RWPE1 (cell line): ENCODE measurements around the gene COPE.

Source experiments
- CTCF ChIA-PET: fragments of 350-600 bp; sonication (Branson Sonifier 250); formaldehyde crosslinking; extraction: SDS; loops from one replicate; lab custom pipeline; 2021; lab: Yijun Ruan, JAX
- POLR2A ChIA-PET: fragments of 400-600 bp; formaldehyde crosslinking; extraction: SDS; loops from one replicate; lab custom pipeline; 2020; ENCODE audit warnings: antibody characterized with exemption; ENCODE audit not compliant: low non-redundant PET; lab: Yijun Ruan, JAX
- DNase-seq: peaks from one replicate; pipeline ENCODE4 v3.0.0; 2012; ENCODE audit warnings: low spot score
- H3K27ac ChIP-seq: fragments of 450-650 bp; 2 replicates; pipeline ENCODE4 v1.5.1; 2017
- CTCF ChIP-seq: fragments of 450-650 bp; conservative IDR thresholded peaks from 2 replicates; pipeline ENCODE4 v1.5.1; 2017; ENCODE audit warnings: low read depth, mild to moderate bottlenecking

Gene COPE

DNA sequence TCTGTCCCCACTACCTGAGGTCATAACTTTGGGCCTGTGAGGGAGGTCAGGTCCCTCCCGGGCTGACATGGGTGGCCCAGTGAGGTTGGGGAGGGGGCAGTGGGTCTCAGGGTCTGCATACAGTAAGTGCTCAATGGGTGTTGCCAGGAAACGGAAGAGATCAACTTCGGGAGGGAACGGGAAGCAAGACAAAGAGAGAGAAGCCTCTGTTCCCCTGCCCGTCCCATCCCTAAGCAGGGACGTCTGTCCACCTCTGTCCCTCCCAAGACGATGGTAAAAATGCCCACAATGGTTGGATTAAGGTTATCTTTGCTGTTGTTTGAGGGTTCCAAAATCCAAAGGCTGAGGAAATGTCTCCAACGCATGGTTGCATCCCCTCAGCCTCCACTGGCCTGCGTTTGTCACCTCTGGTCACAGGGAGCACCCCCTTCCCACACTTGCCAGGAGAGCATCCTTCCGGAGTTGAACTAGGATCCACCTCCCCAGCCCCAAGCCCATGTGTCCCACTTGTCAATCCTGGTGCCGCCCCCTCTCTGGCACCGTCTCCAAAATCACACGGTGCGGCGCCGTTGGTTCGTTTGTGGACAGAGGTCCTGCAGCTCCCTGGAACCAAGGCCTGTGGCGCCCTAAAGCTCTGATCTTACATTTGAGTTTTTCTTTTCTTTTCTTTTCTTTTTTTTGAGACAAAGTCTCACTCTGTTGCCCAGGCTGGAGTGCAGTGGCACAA, 22.6 kb upstream of the COPE start:
- ChIA-PET POLR2A (no interaction called here), CTCF (interaction anchor here (0.6 kb wide), 1 partner anchor 45 kb away, joined by 3 read pairs; no protein-coding TSS in a partner anchor)
- H3K27ac ChIP-seq = peak overlapping the region; percentile 89
- DNase-seq = no peak
- no peak for TF ChIP-seq CTCF

- POLR2A ChIA-PET = no interaction called here
- peak within 1 kb of the TSS; percentile 89 for H3K27ac ChIP-seq
- CTCF ChIA-PET = interaction anchor here (0.5 to 2.4 kb wide), 3 partner anchors 46 to 338 kb away, joined by 3 to 8 read pairs (median 6); no protein-coding TSS in a partner anchor
- peak; percentile 89 for TF ChIP-seq CTCF
- DNase-seq = peak; percentile 92
Observed at GRCh38 chr19:18940769-18941627, 21.8 kb upstream of the COPE start, which contains the start of gene HOMER3. Gene HOMER3 (minus strand): TSS chr19:18941217. CDS start chr19:18938982, 2,235 bp downstream.

DNA sequence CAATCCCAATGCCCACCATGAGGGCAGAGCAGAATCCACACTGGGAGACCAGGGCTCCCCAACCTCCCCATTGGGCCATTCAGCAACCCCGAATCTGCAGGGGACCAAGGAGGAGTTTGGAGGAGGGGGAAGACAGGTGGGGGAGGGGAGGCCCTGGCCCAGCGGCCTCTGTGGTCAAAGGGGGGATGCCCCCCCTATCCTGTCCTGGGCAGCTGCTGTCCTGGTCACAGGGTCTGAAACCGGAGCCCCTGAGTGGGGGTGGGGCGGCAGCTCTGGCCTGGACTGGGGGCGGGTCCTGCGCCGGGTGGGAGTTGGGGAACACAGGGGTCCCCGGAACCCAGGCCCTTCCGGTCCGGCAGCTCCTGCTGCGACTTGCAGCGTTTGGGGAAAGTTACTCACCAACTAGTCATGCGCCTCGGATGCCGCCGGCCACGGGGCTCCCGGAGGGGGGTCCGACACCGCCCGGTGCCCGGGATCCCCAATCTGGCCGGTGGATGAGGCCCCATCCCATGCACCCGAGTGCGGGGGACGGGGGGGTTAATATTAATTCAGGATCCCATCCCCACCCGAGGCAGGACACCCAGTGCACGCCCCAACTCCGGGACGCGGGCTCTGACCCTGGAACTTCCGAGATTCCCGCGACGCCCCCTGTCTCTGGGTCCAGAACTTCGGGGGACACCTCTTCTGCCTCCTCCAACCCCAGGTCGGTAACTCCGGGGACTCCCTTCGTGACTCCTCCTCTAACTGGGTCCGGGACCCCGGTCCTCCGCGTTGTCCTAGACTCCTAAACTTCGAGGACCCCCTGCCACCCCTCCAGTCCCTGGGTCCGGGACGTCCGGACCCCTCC, 21.0 kb upstream of the COPE start:
- no peak for TF ChIP-seq CTCF
- ChIA-PET POLR2A (no interaction called here), CTCF (interaction anchor here (0.5 to 2.4 kb wide), 6 partner anchors 20 to 337 kb away, joined by 3 to 8 read pairs (median 3); partner anchors contain the start of gene DDX49)
- peak overlapping the region; percentile 89 for H3K27ac ChIP-seq
- DNase-seq = peak; percentile 84

DNA sequence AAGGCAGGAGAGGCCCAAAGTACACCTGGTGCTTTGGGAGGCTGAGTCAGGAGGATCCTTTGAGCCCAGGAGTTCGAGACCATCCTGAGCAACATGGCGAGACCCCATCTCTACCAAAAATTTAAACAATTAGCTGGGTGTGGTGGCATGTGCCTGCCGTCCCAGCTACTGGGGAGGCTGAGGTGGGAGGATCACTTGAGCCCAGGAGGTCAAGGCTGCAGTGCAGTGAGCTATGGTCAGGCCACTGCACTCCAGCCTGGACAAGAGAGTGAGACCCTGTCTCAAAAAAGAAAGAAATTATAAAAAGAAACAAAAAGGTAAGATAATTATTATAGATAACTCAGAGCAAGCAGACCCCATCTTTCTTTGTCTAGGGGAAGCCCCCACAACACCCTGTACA, 20.0 kb upstream of the COPE start:
- H3K27ac ChIP-seq = peak overlapping the region; percentile 89
- CTCF ChIA-PET = interaction anchor here (0.7 to 2.4 kb wide), 2 partner anchors 48 to 488 kb away, joined by 3 to 8 read pairs; no protein-coding TSS in a partner anchor
- TF ChIP-seq CTCF = no peak
- DNase-seq = no peak
- POLR2A ChIA-PET = interaction anchor here (0.6 to 0.8 kb wide), 2 partner anchors 11 to 191 kb away, joined by 5 to 6 read pairs; no protein-coding TSS in a partner anchor

GRCh38 chr19:18933297-18933696, 14.1 kb upstream of the COPE start:
- ChIA-PET POLR2A (no interaction called here), CTCF (interaction anchor here (0.6 to 1.4 kb wide), 2 partner anchors 53 to 54 kb away, joined by 3 to 4 read pairs; no protein-coding TSS in a partner anchor)
- peak overlapping the region; percentile 69 for H3K27ac ChIP-seq
- no peak for DNase-seq
- no peak for TF ChIP-seq CTCF
